ENCODE results near the gene GRXCR2.

GRCh38 chr5:145915970-145916638 lies 43.3 kb upstream of the GRXCR2 start:
- TF ChIP-seq CTCF (conservative IDR thresholded peaks at IDR 0.05; ENCODE audit: low read length) (no peak), EZH2phosphoT487 (IDR thresholded peaks at IDR 0.05; ENCODE audit: borderline replicate concordance) (no peak)
